GM19455 (cell line): ENCODE measurements around the gene NAIF1.
"Not testable (repeated sequence)": the region's sequence is repeated elsewhere in the genome, so short reads cannot be mapped to it uniquely, and the experiment has no call there.

Experiments used
- ATAC-seq: cut with Tn5 transposase; IDR thresholded peaks from one replicate; pipeline ENCODE4 v1.9.1; 2021; ENCODE audit not compliant: unreplicated experiment

Gene NAIF1

DNA sequence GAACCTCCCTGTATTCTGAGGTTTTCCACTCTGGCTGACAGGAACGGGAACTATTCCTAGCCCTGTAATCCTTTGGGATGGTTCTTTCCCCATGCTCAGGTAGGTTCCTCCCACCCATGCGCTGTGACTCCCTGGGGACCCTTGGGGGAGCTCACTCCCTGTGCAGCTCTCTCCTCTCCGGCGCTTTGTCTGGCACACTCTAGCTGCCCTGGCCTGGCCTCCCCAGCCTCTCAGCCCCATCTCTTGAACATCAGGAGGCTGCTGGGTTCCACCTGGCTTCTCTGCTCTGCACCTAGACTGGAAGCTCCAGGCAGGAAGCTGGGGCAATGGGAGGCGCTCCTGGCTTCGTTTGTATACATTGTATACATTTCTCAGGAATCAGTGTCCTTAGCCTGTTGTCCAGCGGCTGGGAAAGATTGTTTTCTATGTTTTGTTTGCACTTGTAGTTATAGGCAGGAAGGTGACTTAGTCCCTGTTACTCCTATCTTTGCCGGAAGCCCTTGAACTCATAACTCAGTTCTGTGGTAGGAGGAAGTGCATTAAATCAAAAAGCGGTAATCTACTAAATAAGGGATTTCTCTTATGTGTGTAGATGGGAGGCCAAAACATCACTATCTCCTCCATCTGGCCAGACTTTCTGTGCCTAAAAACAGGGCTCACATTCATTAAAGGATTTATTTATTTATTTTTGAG lies 21.3 kb upstream of the NAIF1 start:
- no peak for ATAC-seq

DNA sequence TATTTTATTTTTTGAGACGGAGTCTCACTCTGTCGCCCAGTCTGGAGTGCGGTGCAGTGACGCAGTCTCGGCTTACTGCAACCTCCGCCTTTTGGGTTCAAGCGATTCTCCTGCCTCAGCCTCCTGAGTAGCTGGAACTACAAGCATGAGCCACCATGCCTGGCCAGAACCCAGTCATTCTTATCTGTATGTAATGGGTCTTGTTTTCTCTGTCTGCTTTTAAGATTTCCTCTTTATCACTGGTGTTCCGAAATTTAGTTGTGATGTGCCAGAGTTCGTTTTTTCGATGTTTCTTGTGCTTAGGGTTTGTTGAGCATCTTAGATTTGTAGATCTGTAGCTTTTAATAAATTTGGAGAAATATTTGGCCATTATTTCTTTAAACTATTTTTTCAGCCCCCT lies 20.1 kb upstream of the NAIF1 start:
- ATAC-seq: no peak

DNA sequence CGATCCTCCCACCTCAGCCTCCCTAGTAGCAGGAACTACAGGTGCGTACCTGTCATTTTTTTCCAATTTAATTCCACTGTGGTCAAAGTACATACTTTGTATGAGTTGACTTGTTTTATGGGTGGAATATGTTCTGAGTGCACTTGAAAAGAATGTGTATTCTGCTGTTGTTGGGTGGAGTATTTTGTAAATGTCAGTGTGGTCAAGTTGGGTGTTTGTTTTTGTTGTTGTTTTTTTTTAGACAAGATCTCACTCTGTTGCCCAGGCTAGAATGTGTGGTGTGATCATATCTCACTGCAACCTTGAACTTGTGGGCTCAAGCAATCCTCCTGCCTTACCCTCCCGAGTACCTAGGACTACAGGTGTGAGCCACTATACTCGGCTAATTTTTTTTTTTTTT lies 18.8 kb upstream of the NAIF1 start:
- ATAC-seq: no peak

DNA sequence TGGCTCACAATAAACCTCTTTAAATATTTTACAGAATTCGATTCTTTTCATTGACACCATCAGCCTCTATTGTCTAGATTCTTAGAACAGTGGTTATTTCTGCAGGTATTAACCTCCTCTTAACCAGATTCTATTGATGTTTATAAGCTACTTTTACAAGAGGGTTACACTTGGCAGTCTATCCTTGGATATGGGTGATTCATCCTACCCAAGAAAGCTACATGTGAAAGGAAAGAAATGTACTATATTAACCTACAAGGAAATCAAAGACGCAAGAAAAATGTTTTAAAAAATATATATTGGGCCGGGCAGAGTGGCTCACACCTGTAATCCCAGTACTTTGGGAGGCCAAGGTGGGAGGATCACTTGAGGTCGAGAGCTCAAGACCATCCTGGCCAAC lies 17.6 kb upstream of the NAIF1 start:
- no peak for ATAC-seq

DNA sequence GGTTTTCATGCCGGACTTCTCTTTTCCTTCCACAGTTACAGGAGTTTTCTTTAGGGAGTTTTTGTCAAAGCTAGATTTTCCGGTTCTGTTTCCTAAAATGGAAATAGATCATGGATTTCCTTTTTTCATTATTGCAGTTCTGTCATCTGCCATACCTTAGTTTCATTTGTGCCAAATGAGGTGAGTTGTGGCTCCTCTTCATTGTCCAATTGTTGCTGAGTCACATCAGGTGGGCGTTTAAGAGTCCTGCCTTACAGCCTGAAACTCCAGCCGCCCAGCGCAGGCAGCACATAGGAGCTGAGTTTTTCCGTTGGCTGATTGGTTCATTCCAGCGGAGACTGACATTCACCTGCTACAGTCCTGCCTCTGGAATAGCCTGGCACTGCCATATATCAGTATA lies 15.0 kb upstream of the NAIF1 start:
- ATAC-seq: no peak

DNA sequence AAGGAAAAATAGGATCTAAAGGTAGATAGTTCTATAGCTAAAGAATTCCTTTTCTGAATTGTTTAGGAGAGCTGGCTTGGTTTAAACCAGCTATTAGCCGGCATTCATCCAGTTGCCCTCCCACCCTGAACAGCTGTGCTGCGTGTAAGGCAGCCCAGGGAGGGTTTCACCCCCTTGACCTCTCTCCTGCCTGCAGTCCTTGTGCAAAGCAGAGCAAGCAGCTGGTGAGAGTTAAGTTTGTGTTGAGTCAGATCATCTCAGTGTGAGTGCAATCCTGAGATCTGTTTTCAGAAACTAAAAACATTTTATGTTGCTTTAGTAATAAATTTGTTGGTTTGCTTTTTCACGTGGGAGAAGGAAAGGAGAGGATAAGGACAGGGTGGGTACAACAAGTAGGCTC lies 13.9 kb upstream of the NAIF1 start:
- ATAC-seq: no peak

DNA sequence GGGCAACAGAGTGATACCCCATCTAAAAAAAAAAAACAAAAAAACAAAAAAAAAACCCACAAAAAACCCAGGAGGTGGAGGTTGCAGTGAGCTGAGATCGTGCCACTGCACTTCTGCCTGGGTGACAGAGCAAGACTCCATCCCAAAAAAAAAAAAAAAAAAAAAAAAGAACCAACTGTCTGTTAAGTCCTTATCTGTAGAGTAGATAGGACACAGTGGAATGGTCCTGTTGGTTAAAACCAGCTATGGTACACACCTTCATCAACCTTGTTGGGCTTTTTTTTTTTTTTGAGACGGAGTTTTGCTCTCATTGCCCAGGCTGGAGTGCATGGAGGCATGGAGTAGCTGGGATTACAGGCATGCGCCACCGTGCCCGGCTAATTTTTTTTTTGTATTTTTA lies 13.1 kb upstream of the NAIF1 start:
- ATAC-seq: no peak

DNA sequence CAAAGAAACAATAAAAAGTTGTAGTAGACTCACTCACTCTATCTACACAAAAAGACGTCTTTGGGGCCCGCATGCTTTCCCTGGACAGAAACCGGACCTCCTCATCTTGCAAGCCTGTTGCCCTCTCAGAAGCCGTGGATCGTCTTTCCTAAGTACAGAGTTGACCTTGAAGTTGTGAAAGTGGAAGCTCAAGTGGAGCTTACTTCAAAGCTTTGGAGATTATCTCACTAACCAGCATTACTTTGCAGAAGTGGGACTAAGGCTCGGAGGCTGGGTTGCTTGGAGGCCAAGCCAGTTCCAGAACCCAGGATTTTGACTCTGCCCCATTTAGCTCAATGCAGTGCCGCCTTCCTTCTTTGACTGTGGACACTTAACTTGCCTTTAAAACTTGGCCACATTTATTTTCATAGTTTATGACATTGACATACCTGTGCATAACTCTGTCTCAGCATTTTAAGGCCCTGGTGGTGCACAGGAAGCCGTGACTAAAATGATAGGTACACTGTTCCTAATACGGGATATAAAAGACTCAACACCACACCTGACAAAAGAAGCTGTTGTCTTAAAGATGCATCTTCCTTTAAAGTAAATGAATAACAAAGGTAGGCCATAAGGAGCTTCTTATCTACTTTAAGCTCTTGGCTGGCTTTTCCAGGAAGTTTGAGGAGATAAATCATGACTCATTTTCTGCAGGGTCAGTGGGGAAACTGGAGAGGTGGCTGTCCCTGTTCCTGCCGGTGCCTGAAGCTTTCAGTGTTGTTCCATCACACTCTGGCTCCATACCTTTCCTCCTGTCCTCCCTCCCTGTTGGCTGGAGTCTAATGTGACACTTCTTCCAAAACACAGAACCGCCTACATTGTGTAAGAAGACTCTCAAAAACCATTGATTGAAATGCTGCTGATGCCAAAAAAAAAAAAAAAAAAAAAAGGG lies 11.6 kb upstream of the NAIF1 start:
- ATAC-seq: no peak

DNA sequence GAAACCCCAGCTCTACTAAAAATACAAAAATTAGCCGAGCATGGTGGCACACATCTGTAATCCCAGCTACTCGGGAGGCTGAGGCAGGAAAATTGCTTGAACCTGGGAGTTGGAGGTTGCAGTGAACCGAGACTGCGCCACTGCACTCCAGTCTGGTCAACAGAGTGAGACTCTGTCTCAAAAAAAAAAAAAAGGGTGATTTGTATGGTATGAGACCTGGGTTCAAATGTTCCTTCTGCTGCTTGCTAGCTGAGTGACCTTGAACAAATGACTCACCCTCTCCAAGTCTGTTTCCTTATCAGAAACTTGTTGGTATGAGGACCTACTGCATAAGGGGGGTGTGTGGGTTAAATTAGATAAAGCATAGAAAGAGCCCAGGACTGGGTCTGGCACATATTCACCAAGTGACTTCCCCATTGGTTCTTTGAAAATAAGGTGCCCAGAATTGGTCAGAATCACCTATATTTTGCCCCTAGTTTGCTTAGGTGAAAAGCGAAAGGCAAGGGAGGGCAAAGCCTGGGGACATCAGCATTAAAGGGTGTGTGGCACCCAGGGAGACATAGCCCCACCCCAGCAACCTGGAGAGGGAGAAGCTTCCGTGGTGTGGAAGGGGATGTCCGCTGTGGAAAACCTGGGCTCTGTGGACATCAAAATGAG lies 10.9 kb upstream of the NAIF1 start:
- ATAC-seq: no peak

DNA sequence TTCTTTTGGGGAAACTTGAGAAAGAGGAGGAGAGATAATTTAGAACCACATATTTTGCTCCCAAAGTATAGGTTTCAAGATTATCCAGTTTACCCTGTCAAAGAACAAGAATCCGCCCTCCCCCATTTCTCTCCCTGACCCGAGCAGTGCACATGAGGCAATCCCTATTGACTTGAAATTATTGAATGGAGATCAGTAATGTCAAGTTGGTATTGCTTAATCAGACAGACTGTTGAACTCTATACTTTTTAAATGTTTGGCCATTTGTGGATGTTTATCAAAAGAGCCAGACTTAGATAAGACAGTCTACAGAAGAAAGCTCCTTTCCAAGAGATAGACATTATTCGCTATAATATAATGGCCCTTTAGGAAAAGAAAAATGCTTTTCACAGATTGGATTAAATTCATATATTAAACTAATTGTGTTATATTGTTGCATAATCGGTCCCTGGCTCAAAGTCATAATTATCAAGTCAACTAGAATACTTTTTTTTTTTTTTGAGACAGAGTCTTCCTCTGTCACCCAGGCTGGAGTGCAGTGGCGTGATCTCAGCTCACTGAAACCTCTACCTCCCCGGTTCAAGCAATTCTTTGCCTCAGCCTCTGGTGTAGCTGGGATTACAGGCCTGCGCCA lies 6.2 kb upstream of the NAIF1 start:
- no peak for ATAC-seq

DNA sequence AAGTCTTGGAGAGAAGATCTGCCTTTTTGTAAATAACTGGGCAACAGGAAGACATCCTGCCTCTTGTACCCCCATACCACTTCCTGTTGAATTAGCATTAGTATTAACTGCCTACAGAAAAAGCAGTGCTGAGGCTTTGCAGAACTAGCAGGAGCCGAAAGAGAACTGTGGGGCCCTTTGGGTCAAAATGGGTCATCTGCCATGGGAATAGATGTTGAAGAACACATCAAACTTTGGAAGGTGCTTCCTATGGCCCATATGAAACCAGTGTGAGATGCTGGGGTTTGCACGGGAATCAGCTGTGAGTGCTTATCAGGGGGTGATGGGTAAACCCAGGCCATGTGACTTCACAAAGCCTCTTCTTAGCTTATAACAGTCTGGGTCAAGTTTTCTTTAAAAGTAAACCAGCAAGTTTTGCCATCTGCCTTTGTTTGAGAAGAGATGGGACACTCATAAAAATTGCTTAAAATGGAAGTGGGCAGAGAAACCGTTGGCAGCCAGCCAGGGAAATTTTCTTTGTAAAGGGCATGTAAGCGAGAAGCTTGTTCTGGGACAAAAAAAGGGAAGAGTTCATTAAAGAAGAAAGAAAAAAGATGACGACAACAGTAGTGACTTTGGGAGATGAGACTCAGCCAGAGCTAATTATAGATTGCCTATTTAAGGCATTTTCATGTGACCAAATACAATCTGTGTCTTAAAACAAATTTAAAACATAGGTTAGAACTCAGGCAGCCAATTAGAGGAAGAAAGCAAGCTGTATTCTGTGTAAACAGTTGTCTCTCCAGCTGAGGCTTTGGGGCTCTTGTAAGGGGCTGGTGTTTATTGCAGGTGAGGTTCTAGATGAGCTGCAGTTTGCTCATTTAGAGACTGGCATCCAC lies 5.3 kb upstream of the NAIF1 start:
- no peak for ATAC-seq

DNA sequence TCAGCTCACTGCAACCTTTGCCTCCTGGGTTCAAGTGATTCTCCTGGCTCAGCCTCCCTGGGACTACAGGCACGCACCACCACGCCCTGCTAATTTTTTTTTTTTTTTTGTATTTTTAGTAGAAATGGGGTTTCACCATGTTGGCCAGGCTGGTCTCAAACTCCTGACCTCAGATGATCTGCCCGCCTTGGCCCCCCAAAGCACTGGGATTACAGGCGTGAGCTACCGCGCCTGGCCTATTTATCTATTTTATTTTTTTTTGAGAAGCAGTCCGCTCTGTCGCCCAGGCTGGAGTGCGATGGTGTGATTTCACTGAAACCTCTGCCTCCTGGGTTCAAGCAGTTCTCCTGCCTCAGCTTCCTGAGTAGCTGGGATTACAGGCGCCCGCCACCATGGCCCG lies 4.4 kb upstream of the NAIF1 start:
- ATAC-seq: not testable (repeated sequence)

DNA sequence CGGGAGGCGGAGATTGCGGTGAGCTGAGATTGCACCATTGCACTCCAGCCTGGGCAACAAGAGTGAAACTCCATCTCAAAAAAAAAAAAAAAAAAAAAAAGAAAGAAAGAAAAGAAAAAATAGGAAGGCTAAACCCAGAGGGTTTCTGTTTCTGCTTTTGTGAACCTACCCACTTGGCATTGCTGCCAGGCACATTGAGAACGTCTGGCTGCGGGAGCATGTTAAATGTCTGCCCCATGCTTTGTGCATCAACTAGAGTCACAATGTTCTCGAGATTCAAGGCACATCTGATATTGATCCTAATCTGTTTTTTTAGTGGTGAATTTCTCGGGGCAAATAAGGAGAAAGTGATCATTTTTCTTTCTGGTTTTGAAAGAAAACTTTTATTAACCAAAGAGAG lies 3.8 kb upstream of the NAIF1 start:
- ATAC-seq: no peak

DNA sequence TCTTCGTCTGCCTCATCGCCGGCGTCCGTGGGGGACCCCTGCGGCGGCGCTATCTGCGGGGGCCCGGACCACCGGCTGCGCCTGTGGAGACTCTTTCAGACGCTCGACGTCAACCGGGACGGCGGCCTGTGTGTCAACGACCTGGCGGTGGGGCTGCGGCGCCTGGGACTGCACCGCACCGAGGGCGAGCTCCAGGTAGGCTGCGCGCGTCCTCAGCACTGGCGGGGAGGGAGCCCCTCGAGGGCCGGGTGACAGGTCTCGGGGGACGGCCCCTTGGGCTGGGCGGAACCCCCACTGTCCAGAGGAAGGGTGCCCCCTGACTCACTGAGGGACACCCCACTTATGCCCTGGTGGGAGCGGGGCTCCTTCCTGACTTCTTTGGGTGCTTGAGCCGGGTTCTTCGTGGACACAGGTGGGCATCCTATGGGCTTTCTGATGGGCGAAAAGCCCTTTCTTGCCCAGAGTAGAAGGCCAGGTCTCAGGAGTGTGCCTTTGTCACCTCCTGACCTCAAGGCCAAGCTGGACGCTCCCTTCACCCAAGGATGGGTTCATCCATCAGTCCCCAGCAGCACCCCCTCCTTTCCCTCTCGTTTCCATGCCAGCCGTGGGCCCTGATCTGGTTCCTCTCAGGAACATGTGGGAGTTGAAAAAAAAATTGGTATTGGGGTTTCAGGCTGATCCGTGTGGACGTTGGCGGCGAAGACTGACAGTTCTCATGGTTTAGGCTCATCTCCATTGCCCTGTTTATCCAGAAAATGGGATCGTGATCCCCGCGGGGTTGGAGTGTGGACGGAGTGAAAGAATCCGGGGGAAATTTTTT lies 1.5 kb upstream of the NAIF1 start:
- ATAC-seq: peak; percentile 6

DNA sequence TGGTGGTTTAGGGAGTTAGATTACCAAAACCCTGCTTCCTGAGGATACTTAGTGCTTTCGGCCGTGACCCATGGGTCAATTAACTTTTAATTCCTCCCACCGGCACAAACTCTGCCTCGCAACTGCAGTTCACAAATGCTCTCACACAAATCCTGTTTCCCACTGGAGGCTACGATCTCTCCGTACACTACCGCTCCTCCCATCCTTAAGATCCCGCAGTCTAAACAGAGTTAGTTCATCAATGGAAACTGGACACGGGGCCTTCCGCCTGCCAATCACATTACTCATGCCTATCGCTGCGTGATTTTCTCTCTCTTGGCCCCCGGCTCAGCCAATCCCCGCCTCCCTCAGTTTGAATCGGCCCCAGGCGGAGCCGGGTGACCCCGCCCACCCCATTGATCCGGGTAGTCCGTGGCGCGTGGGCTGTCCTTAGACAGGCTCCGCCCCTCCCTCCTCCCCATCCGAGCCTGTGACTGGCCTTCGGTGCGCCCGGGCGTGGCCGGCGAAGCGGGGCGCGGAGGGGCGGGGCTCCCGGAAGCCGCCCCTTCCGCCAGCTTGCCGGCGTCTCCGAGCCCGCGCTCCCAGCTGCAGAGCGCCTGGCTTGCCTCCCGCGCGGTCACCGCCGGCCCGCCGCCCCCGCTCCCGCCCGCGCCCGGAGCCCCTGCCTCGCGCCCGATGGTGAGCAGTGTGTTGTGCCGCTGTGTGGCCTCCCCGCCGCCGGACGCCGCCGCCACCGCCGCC lies 695 bp upstream of the NAIF1 start, which contains the start of gene SLC25A25:
Gene SLC25A25 (plus strand): TSS at position 588 of the 741 bp plus-strand sequence. CDS start 88 bp downstream, at position 676.
- peak; percentile 65 for ATAC-seq

DNA sequence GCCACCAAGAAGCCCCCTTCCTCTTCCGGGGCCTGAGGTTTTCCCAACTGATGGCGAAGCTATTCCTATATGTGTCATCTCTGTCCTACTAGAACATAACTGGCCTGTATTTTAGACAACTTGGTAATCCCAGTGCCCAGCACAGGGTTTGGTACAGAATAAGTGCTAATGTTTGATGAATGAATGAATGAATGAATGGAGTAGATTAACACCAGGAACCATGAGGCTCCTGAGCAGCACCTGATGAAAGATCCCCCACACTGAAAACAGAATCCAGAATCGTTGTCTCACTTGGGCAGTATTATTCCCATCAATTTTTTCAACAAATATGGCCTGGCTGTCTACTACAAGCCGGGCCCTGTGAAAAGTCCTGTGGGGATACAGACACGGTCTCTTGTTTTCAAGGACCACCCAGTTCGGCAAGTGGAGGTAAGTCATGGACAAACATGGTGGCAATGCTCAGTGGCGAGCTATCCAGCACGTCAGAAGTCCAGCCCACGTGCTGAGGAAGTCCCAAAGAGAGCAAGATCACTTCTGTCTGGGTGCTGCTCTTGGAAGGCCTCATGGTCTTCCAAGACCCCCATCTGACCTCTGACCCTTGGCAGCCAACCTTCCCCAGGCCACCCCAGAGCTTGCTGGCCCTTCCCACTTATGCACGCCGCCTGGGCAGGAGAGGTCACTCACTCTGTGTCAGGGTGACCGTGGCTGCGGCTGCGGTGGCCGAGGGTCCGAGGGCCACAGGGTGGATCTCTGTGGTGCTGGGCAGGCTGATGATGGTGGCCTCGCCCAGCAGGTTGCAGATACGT lies 1.0 kb downstream of the NAIF1 start:
- no peak for ATAC-seq

DNA sequence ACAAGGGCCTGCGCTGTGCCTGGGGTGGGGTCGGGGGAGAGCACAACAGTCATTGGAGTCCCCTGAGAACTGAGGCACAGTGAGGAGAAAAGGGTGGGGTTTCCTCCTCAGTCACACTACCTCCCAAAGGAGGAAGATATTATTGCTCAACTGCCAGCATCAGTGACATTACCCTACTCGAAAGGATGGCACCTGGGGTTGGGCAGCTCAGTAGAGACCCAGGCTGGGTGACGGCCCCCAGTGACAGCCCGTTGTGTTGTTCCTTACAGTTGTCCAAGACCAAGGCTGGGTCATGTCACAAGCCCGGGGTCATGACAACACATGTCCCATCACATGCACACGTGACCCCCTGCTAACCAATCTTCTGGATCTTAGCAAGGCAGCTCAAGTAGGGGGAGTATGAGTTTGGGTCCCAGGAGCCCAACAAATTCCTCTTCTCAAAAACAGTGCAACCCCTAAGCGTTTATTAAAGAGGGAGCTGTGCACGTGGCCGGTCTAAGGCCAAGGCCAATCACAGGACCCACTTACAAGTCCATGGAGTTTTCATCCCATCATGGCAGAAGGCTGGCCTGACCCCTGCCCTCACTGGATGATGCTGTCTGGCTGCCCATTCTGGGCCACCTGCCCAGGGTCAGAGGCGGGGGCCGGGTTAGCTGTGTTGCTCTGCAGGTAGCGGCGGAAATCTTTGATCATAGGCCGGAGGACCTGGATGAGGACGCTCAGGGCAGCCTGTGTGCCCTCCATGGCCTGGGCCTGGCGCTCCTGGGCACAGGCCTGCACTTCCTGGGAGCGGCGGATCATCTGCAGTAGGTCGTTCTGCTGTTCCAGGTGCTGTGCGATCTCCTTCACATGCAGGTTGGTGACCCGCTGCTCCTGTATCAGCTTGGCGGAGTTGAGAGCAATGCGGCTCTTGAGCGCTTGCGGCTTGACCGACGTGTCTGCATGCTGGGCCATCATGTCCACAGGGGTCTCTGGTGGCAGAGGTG lies 4.0 kb downstream of the NAIF1 start:
- ATAC-seq: no peak
